Measurements from ENCODE around the gene SALL4. TPM values are rescaled to one million over a fixed set of nuclear protein-coding genes. Genes with fewer than 3 reads are reported as not detected.
"Not testable (repeated sequence)": the region's sequence is repeated elsewhere in the genome, so short reads cannot be mapped to it uniquely, and the experiment has no call there.

SALL4 gene
- total RNA-seq, 1 donor from 2014 or later, result not detected

GRCh38 chr20:51790256-51790655, 12.1 kb downstream of the SALL4 start:
- TF ChIP-seq, protein P1, sequence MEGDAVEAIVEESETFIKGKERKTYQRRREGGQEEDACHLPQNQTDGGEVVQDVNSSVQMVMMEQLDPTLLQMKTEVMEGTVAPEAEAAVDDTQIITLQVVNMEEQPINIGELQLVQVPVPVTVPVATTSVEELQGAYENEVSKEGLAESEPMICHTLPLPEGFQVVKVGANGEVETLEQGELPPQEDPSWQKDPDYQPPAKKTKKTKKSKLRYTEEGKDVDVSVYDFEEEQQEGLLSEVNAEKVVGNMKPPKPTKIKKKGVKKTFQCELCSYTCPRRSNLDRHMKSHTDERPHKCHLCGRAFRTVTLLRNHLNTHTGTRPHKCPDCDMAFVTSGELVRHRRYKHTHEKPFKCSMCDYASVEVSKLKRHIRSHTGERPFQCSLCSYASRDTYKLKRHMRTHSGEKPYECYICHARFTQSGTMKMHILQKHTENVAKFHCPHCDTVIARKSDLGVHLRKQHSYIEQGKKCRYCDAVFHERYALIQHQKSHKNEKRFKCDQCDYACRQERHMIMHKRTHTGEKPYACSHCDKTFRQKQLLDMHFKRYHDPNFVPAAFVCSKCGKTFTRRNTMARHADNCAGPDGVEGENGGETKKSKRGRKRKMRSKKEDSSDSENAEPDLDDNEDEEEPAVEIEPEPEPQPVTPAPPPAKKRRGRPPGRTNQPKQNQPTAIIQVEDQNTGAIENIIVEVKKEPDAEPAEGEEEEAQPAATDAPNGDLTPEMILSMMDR (IDR thresholded peaks at IDR 0.05), result no peak
- POLR2A ChIA-PET, result no interaction called here
- ATAC-seq (ENCODE audit: low read depth) (no peak), DNase-seq (no peak)
- Mint-ChIP-seq H3K9me3 (no peaks in the 10 kb centered on the region), H3K36me3 (ENCODE audit: low read depth) (no peaks in the 10 kb centered on the region), H3K4me3 (no peak overlapping the region), H3K4me1 (no peaks in the 10 kb centered on the region), H3K27ac (no peak overlapping the region), H3K27me3 (peaks cover 10% of the 10 kb centered on the region)
- intact Hi-C loops (cut with micrococcal nuclease), result no loop called here
- CTCF ChIA-PET, result no interaction called here

DNA sequence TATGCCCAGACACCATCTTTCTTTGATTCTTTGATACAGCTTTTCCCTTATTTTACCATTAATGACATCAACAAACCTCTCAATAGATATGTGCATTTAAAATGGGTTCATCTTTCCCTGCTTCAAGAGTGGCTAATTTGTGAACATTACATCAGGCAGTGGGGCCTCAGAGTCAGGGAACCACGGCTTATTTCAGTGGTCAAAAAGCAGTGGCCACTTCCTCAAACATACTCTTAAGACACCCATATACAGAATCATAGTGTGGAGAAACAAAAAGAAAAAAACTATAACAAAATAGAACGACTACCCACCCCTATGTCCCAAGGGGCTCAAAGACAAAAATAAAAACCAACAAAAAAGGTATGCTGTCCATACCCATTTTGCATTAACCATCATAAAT, 12.9 kb downstream of the SALL4 start:
- CTCF ChIA-PET, result no interaction called here
- DNase-seq, result no peak
- Mint-ChIP-seq H3K4me1 (no peaks in the 10 kb centered on the region), H3K27me3 (peaks cover 10% of the 10 kb centered on the region), H3K4me3 (no peak overlapping the region), H3K27ac (no peak overlapping the region), H3K9me3 (no peaks in the 10 kb centered on the region), H3K36me3 (ENCODE audit: low read depth) (no peaks in the 10 kb centered on the region)
- no peak for ATAC-seq (ENCODE audit: low read depth)
- TF ChIP-seq, protein P1 (IDR thresholded peaks at IDR 0.05), result no peak
- intact Hi-C loops (cut with micrococcal nuclease), result no loop called here
- POLR2A ChIA-PET, result no interaction called here

- no peak overlapping the region for H3K4me3 Mint-ChIP-seq
- H3K27me3 Mint-ChIP-seq, result peaks cover 10% of the 10 kb centered on the region
- H3K36me3 Mint-ChIP-seq (ENCODE audit: low read depth), result no peaks in the 10 kb centered on the region
- POLR2A ChIA-PET, result no interaction called here
- CTCF ChIA-PET, result no interaction called here
- DNase-seq, result no peak
- ATAC-seq (ENCODE audit: low read depth), result no peak
- intact Hi-C loops (cut with micrococcal nuclease), result no loop called here
- no peak overlapping the region for H3K27ac Mint-ChIP-seq
- TF ChIP-seq, protein P1 (IDR thresholded peaks at IDR 0.05), result no peak
- H3K9me3 Mint-ChIP-seq, result no peaks in the 10 kb centered on the region
- no peaks in the 10 kb centered on the region for H3K4me1 Mint-ChIP-seq
Measured at GRCh38 chr20:51788822-51789221, 13.5 kb downstream of the SALL4 start.

- ATAC-seq (ENCODE audit: low read depth) (no peak), DNase-seq (no peak)
- Mint-ChIP-seq H3K4me3 (no peak overlapping the region), H3K4me1 (no peaks in the 10 kb centered on the region), H3K27ac (no peak overlapping the region), H3K27me3 (peaks cover 2% of the 10 kb centered on the region), H3K9me3 (no peaks in the 10 kb centered on the region), H3K36me3 (ENCODE audit: low read depth) (no peaks in the 10 kb centered on the region)
- CTCF ChIA-PET, result no interaction called here
- intact Hi-C loops (cut with micrococcal nuclease), result no loop called here
- TF ChIP-seq, protein P1 (IDR thresholded peaks at IDR 0.05), result no peak
- POLR2A ChIA-PET, result no interaction called here
Measured at GRCh38 chr20:51784299-51784698, 18.0 kb downstream of the SALL4 start.

GRCh38 chr20:51778229-51778759, 24.0 kb downstream of the SALL4 start:
- H3K4me1 Mint-ChIP-seq; CTCF ChIA-PET; ATAC-seq (ENCODE audit: low read depth); DNase-seq; H3K36me3 Mint-ChIP-seq (ENCODE audit: low read depth); H3K27me3 Mint-ChIP-seq; intact Hi-C loops (cut with micrococcal nuclease); H3K4me3 Mint-ChIP-seq; H3K9me3 Mint-ChIP-seq; H3K27ac Mint-ChIP-seq; POLR2A ChIA-PET: not testable (repeated sequence)

DNA sequence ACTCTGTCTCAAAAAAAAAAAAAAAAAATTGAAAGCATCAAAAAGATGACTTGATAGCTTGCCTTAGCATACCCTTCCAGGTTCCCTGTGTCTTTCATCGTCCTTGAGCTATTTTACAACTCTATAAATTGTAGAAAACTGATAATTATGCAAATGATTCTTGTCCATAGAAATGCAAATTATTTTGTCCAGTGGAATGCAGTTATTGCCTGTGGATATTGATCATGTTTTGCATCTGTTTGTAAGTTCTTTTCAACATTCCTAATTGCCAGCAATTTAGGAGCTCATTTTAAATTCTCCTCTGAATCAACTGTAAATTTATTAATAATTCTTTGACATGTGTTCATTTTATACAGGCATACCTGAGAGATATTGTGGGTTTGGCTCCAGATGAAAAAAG, 27.1 kb downstream of the SALL4 start:
- H3K4me3 Mint-ChIP-seq, result no peak overlapping the region
- peaks cover 7% of the 10 kb centered on the region for H3K27me3 Mint-ChIP-seq
- H3K27ac Mint-ChIP-seq, result no peak overlapping the region
- H3K36me3 Mint-ChIP-seq (ENCODE audit: low read depth), result no peaks in the 10 kb centered on the region
- ChIA-PET CTCF (no interaction called here), POLR2A (interaction anchor here (0.6 kb wide), 1 partner anchor 336 kb away, joined by 4 read pairs; no protein-coding TSS in a partner anchor)
- peaks cover 4% of the 10 kb centered on the region for H3K9me3 Mint-ChIP-seq
- no peaks in the 10 kb centered on the region for H3K4me1 Mint-ChIP-seq
- ATAC-seq (ENCODE audit: low read depth), result no peak
- intact Hi-C loops (cut with micrococcal nuclease), result no loop called here
- no peak for DNase-seq
- TF ChIP-seq, protein P1 (IDR thresholded peaks at IDR 0.05), result no peak
